ENCODE results near the gene STPG4. TPM values are rescaled to one million over a fixed set of nuclear protein-coding genes. Genes with fewer than 3 reads are reported as not detected.
A peak's percentile ranks its signal among the peaks of the same experiment; 100 is the strongest.

Gene STPG4
- total and polyA plus RNA-seq, 7 donors = 0.03 TPM; not detected in 6

GRCh38 chr2:47048801-47049480 lies 106.2 kb downstream of the STPG4 start:
- no peak overlapping the region for H3K4me3 ChIP-seq
- intact Hi-C loops (cut with DNase I) = no loop called here
- H3K4me1 ChIP-seq = peaks cover 54% of the 10 kb centered on the region
- H3K27ac ChIP-seq = peak overlapping the region; percentile 77
- 76 to 81% (median 79%) methylated on average over 8 of the region's 8 CpGs for WGBS, 3 donors
- no peaks in the 10 kb centered on the region for H3K9me3 ChIP-seq
- no peak for TF ChIP-seq CTCF (IDR thresholded peaks at IDR 0.05)
- no peaks in the 10 kb centered on the region for H3K27me3 ChIP-seq (ENCODE audit: insufficient read depth in 3 of 3, low read length in 2 of 3)
- ATAC-seq (no peak), DNase-seq (no peak)
- H3K36me3 ChIP-seq (ENCODE audit: insufficient read depth in 1 of 2, low read depth in 1 of 2) = no peaks in the 10 kb centered on the region

GRCh38 chr2:47046271-47046670 lies 108.8 kb downstream of the STPG4 start:
- Histone ChIP-seq H3K27ac (peak overlapping the region; percentile 54), H3K27me3 (ENCODE audit: insufficient read depth in 3 of 3, low read length in 2 of 3) (no peaks in the 10 kb centered on the region), H3K4me3 (no peak overlapping the region), H3K36me3 (ENCODE audit: insufficient read depth in 1 of 2, low read depth in 1 of 2) (no peaks in the 10 kb centered on the region), H3K4me1 (peaks cover 57% of the 10 kb centered on the region), H3K9me3 (no peaks in the 10 kb centered on the region)
- no peak for TF ChIP-seq CTCF (IDR thresholded peaks at IDR 0.05)
- WGBS, 3 donors = 80 to 84% (median 80%) methylated on average over 5 of the region's 5 CpGs
- intact Hi-C loops (cut with DNase I) = no loop called here
- ATAC-seq (no peak), DNase-seq (no peak)

GRCh38 chr2:47043891-47044239 lies 111.2 kb downstream of the STPG4 start:
- Histone ChIP-seq H3K9me3 (no peaks in the 10 kb centered on the region), H3K36me3 (ENCODE audit: insufficient read depth in 1 of 2, low read depth in 1 of 2) (no peaks in the 10 kb centered on the region), H3K4me3 (no peak overlapping the region), H3K4me1 (peaks cover 65% of the 10 kb centered on the region), H3K27me3 (ENCODE audit: insufficient read depth in 3 of 3, low read length in 2 of 3) (no peaks in the 10 kb centered on the region), H3K27ac (peak overlapping the region; percentile 88)
- peak in 2 of 4 donors; percentile 9 to 22 for ATAC-seq
- no peak for DNase-seq
- intact Hi-C loops (cut with DNase I) = no loop called here
- WGBS, 3 donors = 27 to 51% (median 29%) methylated on average over 4 of the region's 4 CpGs
- TF ChIP-seq CTCF (IDR thresholded peaks at IDR 0.05) = no peak

GRCh38 chr2:47043142-47043890 lies 111.8 kb downstream of the STPG4 start:
- WGBS, 3 donors = 13 to 35% (median 18%) methylated on average over 8 of the region's 8 CpGs
- Histone ChIP-seq H3K36me3 (ENCODE audit: insufficient read depth in 1 of 2, low read depth in 1 of 2) (no peaks in the 10 kb centered on the region), H3K4me1 (peaks cover 66% of the 10 kb centered on the region), H3K27me3 (ENCODE audit: insufficient read depth in 3 of 3, low read length in 2 of 3) (no peaks in the 10 kb centered on the region), H3K27ac (peak overlapping the region; percentile 88), H3K9me3 (no peaks in the 10 kb centered on the region), H3K4me3 (peak overlapping the region; percentile 25)
- ATAC-seq (peak; percentile 88 to 91 (median 88)), DNase-seq (peak; percentile 78 to 83)
- TF ChIP-seq CTCF (IDR thresholded peaks at IDR 0.05) = no peak
- intact Hi-C loops (cut with DNase I) = no loop called here

Measured in psoas muscle (tissue), 8 donors.